ENCODE results near the gene CLDND2. TPM values are rescaled to one million over a fixed set of nuclear protein-coding genes. Genes with fewer than 3 reads are reported as not detected.

CLDND2 gene
- total RNA-seq, 1 experiment from 2014 or later = 0.95 TPM

GRCh38 chr19:51338563-51339312 is 30.1 kb downstream of the CLDND2 start:
- DNase-seq (ENCODE audit: low read depth, low spot score) (no peak), ATAC-seq (peak; percentile 87)
- Histone ChIP-seq H3K4me1 (ENCODE audit: control insufficient read depth, insufficient read depth, low read length) (no peaks in the 10 kb centered on the region), H3K4me3 (ENCODE audit: low read depth in 2 of 2, low read length in 2 of 2) (peak overlapping the region; percentile 49 to 81), H3K27ac (ENCODE audit: low read length) (peak overlapping the region; percentile 39), H3K27me3 (ENCODE audit: control insufficient read depth, insufficient read depth, low read length) (no peaks in the 10 kb centered on the region), H3K9me3 (ENCODE audit: control insufficient read depth, insufficient read depth, low read depth, low read length) (no peaks in the 10 kb centered on the region), H3K36me3 (ENCODE audit: control insufficient read depth, insufficient read depth, low read length) (no peaks in the 10 kb centered on the region)
- TF ChIP-seq CTCF (IDR thresholded peaks at IDR 0.05) (peak; percentile 89), POLR2AphosphoS5 (IDR thresholded peaks at IDR 0.05; ENCODE audit: low read depth, low read length) (no peak)
- in situ Hi-C loops (cut with HindIII; ENCODE audit: low pct_unique_long_range_greater_than_20kb, low sequenced_read_pairs) (no loop called here), intact Hi-C loops (cut with micrococcal nuclease; ENCODE audit: unreplicated experiment) (loop anchor here (5.0 to 10.0 kb wide), 2 partner anchors 69 to 316 kb away; no protein-coding TSS in a partner anchor)
- no TSS peak for BruUV-seq (replicated peaks)
- POLR2A ChIA-PET = no interaction called here
- CTCF ChIA-PET = interaction anchor here (0.7 kb wide), 1 partner anchor 49 kb away, joined by 7 read pairs; the partner anchor contains the start of gene LIM2

GRCh38 chr19:51337861-51338562 is 30.8 kb downstream of the CLDND2 start:
- POLR2A ChIA-PET = no interaction called here
- H3K4me1 ChIP-seq (ENCODE audit: control insufficient read depth, insufficient read depth, low read length) = no peaks in the 10 kb centered on the region
- H3K4me3 ChIP-seq (ENCODE audit: low read depth in 2 of 2, low read length in 2 of 2) = no peak overlapping the region; a peak in 1 of 4 replicates
- no peak for DNase-seq (ENCODE audit: low read depth, low spot score)
- intact Hi-C loops (cut with micrococcal nuclease; ENCODE audit: unreplicated experiment) = loop anchor here (5.0 to 10.0 kb wide), 2 partner anchors 69 to 317 kb away; no protein-coding TSS in a partner anchor
- H3K27ac ChIP-seq (ENCODE audit: low read length) = peak overlapping the region; percentile 39; the same call in 1 of the 2 replicates
- H3K27me3 ChIP-seq (ENCODE audit: control insufficient read depth, insufficient read depth, low read length) = no peaks in the 10 kb centered on the region
- no peak for TF ChIP-seq CTCF (IDR thresholded peaks at IDR 0.05)
- no peak for TF ChIP-seq POLR2AphosphoS5 (IDR thresholded peaks at IDR 0.05; ENCODE audit: low read depth, low read length)
- TF ChIP-seq REST (IDR thresholded peaks at IDR 0.05; ENCODE audit: insufficient read depth in 1 of 2, low read depth in 2 of 2, low read length in 1 of 2) = no peak
- no peak for TF ChIP-seq TCF7L2 (IDR thresholded peaks at IDR 0.05; ENCODE audit: low read depth, low read length)
- TF ChIP-seq SIN3A (IDR thresholded peaks at IDR 0.05; ENCODE audit: borderline replicate concordance, insufficient read depth, low read depth, low read length) = no peak
- CTCF ChIA-PET = no interaction called here
- ATAC-seq = no peak
- in situ Hi-C loops (cut with HindIII; ENCODE audit: low pct_unique_long_range_greater_than_20kb, low sequenced_read_pairs) = no loop called here
- H3K36me3 ChIP-seq (ENCODE audit: control insufficient read depth, insufficient read depth, low read length) = no peaks in the 10 kb centered on the region
- H3K9me3 ChIP-seq (ENCODE audit: control insufficient read depth, insufficient read depth, low read depth, low read length) = no peaks in the 10 kb centered on the region
- BruUV-seq (replicated peaks) = no TSS peak
